ENCODE data around the gene EXOC6.

GRCh38 chr10:93071177-93071472 lies 222.8 kb downstream of the EXOC6 start:
- TF ChIP-seq ISL1 (CRISPR knock-in tag; IDR thresholded peaks at IDR 0.05) (no peak), ZFP3 (CRISPR knock-in tag; IDR thresholded peaks at IDR 0.05) (no peak), PATZ1 (CRISPR knock-in tag; IDR thresholded peaks at IDR 0.05; ENCODE audit: borderline replicate concordance) (no peak), ARNTL (CRISPR knock-in tag; IDR thresholded peaks at IDR 0.05; ENCODE audit: borderline replicate concordance, low read depth) (no peak), RARB (CRISPR knock-in tag; IDR thresholded peaks at IDR 0.05) (no peak), CREB5 (CRISPR knock-in tag; IDR thresholded peaks at IDR 0.05; ENCODE audit: low read depth) (no peak), OSR1 (CRISPR knock-in tag; IDR thresholded peaks at IDR 0.05) (no peak), ESRRG (CRISPR knock-in tag; IDR thresholded peaks at IDR 0.05) (no peak), POU6F1 (CRISPR knock-in tag; IDR thresholded peaks at IDR 0.05; ENCODE audit: borderline replicate concordance, low read depth) (no peak)

Measured in SK-N-SH treated with all-trans-retinoic acid at 6 μM for 48 hours (cell line).